Suprapubic skin (tissue), 4 donors: Measurements from ENCODE around the gene IRAK1BP1. TPM values are rescaled to one million over a fixed set of nuclear protein-coding genes. Genes with fewer than 3 reads are reported as not detected.
"Not testable (repeated sequence)": the region's sequence is repeated elsewhere in the genome, so short reads cannot be mapped to it uniquely, and the experiment has no call there.

ENCODE experiments used
- DNase-seq, 2 donors: peaks; one replicate each; pipeline ENCODE4 v3.0.0-alpha.2; 2019; ENCODE audit warnings: low spot score in 2 of 2
- H3K27ac ChIP-seq: fragments of 200-600 bp; sonication (generic); one replicate; pipeline ENCODE4 v1.5.1; 2019
- H3K27me3 ChIP-seq: fragments of 200-600 bp; sonication (generic); one replicate; pipeline ENCODE4 v1.5.1; 2019
- H3K36me3 ChIP-seq: fragments of 200-600 bp; sonication (generic); one replicate; pipeline ENCODE4 v1.5.1; 2019
- H3K4me1 ChIP-seq: fragments of 200-600 bp; sonication (generic); one replicate; pipeline ENCODE4 v1.5.1; 2019
- H3K4me3 ChIP-seq: fragments of 200-600 bp; sonication (generic); one replicate; pipeline ENCODE4 v1.5.1; 2019; ENCODE audit warnings: mild to moderate bottlenecking
- H3K9me3 ChIP-seq: fragments of 200-600 bp; sonication (generic); one replicate; pipeline ENCODE4 v1.5.1; 2019
- EP300 ChIP-seq: sonication (generic); formaldehyde crosslinking; IDR thresholded peaks from one replicate; pipeline ENCODE4 v1.6.1; 2017; ENCODE audit warnings: antibody characterized with exemption
- POLR2A ChIP-seq, 2 donors: fragments of 450-650 bp; IDR thresholded peaks; one replicate each; pipeline ENCODE4 v1.6.1; 2017; ENCODE audit warnings: antibody characterized with exemption in 2 of 2, mild to moderate bottlenecking in 2 of 2, moderate library complexity in 2 of 2
- POLR2AphosphoS5 ChIP-seq, 3 donors: sonication (generic); formaldehyde crosslinking; IDR thresholded peaks; one replicate each; pipeline ENCODE4 v1.6.1; 2017; ENCODE audit warnings: antibody characterized with exemption in 3 of 3
- WGBS: methylation state at CpG from one replicate; pipeline ENCODE4 v1.1.5; 2018; 5-methylcytosine and 5-hydroxymethylcytosine counted together
- total RNA-seq, 4 donors: library from RNA; depleted of rRNA; stranded (reverse); fragments of >200 nt; gene quantifications; one replicate each; pipeline ENCODE4 v1.1.0, GENCODE V29; 2016
- TF ChIP-seq, protein P1 (sequence below), 2 donors: fragments of 200-600 bp in 1 of 2; fragments of 450-650 bp in 1 of 2; sonication (generic) in 1 of 2; IDR thresholded peaks; one replicate each; pipeline ENCODE4 v1.5.1; 2016 to 2019; ENCODE audit warnings: antibody characterized with exemption in 2 of 2, mild to moderate bottlenecking in 1 of 2, moderate library complexity in 1 of 2

IRAK1BP1 gene
- total RNA-seq, 4 donors from 2014 or later: 3.4 to 5.0 (median 4.0) TPM

DNA sequence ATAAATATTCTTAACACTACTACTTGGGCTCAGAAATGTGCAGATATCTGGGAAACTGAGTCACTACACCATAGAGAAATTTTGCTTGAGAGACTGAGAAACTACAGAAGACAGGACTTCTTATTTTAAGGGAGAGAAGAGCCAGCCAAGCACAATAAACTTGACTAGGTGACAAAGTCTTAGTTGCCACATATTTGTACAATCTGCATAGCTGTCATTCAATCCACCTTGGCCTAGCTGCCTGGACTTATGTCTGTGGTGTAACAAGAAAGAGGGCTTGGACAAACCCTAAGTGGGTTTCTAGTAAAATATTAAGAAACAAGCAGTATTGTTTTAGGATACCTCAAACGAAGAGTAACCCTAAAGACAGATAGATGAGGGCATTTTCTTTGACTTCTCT, 21.8 kb upstream of the IRAK1BP1 start:
- no peaks in the 10 kb centered on the region for H3K27me3 ChIP-seq
- no peak overlapping the region for H3K4me3 ChIP-seq
- DNase-seq: no peak
- H3K4me1 ChIP-seq: no peaks in the 10 kb centered on the region
- H3K27ac ChIP-seq: no peak overlapping the region
- TF ChIP-seq POLR2A (IDR thresholded peaks at IDR 0.05): no peak
- TF ChIP-seq POLR2AphosphoS5 (IDR thresholded peaks at IDR 0.05): no peak
- no peak for TF ChIP-seq EP300
- TF ChIP-seq, protein P1, sequence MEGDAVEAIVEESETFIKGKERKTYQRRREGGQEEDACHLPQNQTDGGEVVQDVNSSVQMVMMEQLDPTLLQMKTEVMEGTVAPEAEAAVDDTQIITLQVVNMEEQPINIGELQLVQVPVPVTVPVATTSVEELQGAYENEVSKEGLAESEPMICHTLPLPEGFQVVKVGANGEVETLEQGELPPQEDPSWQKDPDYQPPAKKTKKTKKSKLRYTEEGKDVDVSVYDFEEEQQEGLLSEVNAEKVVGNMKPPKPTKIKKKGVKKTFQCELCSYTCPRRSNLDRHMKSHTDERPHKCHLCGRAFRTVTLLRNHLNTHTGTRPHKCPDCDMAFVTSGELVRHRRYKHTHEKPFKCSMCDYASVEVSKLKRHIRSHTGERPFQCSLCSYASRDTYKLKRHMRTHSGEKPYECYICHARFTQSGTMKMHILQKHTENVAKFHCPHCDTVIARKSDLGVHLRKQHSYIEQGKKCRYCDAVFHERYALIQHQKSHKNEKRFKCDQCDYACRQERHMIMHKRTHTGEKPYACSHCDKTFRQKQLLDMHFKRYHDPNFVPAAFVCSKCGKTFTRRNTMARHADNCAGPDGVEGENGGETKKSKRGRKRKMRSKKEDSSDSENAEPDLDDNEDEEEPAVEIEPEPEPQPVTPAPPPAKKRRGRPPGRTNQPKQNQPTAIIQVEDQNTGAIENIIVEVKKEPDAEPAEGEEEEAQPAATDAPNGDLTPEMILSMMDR (IDR thresholded peaks at IDR 0.05): no peak
- 81% methylated on average over 1 of the region's 1 CpG for WGBS
- H3K36me3 ChIP-seq: no peaks in the 10 kb centered on the region
- H3K9me3 ChIP-seq: no peaks in the 10 kb centered on the region

DNA sequence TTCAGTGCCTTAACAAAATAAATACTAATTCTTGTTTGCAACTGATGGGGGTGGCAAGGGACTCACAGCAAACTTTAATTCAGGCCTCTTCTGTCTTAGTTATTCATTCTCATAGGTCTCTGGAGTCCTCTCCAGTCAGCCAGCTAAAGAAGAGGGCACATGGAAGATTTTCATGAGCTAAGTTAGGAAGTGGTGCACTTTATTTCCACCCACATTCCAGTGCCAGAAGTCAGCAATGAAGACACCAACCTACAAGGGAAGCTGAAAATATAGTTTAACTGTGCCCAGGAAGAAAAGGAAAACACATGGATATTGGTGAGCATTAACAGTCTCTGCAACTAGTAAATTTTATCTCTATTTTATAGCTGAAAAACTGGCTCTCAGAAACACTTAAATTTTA, 16.7 kb upstream of the IRAK1BP1 start:
- H3K27me3 ChIP-seq: no peaks in the 10 kb centered on the region
- no peaks in the 10 kb centered on the region for H3K9me3 ChIP-seq
- no peaks in the 10 kb centered on the region for H3K36me3 ChIP-seq
- no peaks in the 10 kb centered on the region for H3K4me1 ChIP-seq
- no peak for DNase-seq
- H3K27ac ChIP-seq: no peak overlapping the region
- H3K4me3 ChIP-seq: no peak overlapping the region
- no peak for TF ChIP-seq POLR2A (IDR thresholded peaks at IDR 0.05)
- no peak for TF ChIP-seq POLR2AphosphoS5 (IDR thresholded peaks at IDR 0.05)
- TF ChIP-seq, protein P1 (IDR thresholded peaks at IDR 0.05): no peak
- no peak for TF ChIP-seq EP300

DNA sequence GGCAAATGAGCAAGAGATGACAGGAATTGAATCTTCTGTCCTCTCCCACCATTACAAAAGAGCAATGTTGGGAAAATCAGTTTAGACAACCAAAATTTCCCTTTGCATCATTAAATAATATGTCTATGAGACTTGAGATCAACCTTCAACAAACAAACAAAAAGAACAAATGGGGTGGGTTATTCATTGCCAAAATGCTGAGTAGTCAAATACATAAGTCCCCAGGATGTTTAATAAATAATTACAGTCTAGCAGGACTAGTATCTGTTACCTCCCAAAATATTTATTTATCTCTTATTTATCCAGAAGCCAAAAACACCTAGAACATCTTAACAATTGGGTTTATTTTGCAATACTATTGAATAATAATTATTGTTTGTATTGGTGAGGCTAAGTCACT, 16.2 kb upstream of the IRAK1BP1 start:
- TF ChIP-seq, protein P1 (IDR thresholded peaks at IDR 0.05): no peak
- no peak for TF ChIP-seq POLR2AphosphoS5 (IDR thresholded peaks at IDR 0.05)
- no peak for TF ChIP-seq EP300
- no peak for TF ChIP-seq POLR2A (IDR thresholded peaks at IDR 0.05)
- Histone ChIP-seq H3K36me3 (no peaks in the 10 kb centered on the region), H3K27me3 (no peaks in the 10 kb centered on the region), H3K9me3 (no peaks in the 10 kb centered on the region), H3K4me3 (no peak overlapping the region), H3K27ac (no peak overlapping the region), H3K4me1 (no peaks in the 10 kb centered on the region)
- no peak for DNase-seq

DNA sequence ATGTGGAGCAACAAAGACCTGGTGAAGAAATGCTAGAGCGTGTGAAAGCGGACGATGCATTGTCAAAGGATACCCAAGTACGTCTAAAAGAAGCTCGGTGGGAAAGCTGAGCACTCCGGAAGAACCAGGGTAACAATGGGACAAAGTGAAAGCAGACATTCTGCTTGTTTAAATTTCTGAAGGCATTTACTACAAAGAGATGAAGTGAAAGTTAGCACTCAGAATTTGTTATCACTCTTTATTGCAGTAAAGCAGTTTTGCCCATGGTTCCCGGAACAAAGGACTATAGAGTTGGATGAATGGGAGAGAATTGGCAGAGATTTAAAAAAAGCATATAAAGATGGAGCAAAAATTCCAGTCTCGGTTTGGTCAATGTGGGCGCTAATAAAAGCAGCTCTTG, 12.8 kb upstream of the IRAK1BP1 start:
- TF ChIP-seq POLR2AphosphoS5 (IDR thresholded peaks at IDR 0.05): no peak
- TF ChIP-seq EP300: no peak
- TF ChIP-seq, protein P1 (IDR thresholded peaks at IDR 0.05): no peak
- TF ChIP-seq POLR2A (IDR thresholded peaks at IDR 0.05): no peak
- H3K27me3 ChIP-seq: no peaks in the 10 kb centered on the region
- no peak overlapping the region for H3K27ac ChIP-seq
- 87% methylated on average over 9 of the region's 9 CpGs for WGBS
- H3K9me3 ChIP-seq: no peaks in the 10 kb centered on the region
- H3K36me3 ChIP-seq: no peaks in the 10 kb centered on the region
- H3K4me1 ChIP-seq: no peaks in the 10 kb centered on the region
- H3K4me3 ChIP-seq: no peak overlapping the region
- no peak for DNase-seq

DNA sequence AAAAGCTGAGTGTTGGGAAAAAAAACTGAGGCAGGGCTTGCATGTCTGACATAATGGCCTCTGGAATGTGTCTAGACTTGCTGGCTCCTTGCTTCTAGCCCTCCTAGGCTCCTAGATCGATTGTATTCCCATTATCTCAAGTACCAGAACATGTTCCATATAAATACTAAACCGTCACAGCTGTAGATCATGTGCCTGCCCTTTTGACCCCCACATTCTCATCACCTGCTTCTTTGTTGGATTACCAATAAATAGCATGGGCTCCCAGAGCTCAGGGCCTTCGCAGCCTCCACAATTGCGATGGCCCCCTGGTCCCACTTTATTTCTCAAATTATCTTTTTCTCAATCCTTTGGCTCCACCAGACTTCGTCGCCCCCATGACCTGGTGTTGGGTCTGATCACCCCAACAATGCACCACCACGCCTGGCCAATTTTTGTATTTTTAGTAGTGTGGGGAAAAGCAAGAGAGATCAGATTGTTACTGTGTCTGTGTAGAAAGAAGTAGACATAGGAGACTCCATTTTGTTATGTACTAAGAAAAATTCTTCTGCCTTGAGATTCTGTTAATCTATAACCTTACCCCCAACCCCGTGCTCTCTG, 8.9 kb upstream of the IRAK1BP1 start:
- 94% methylated on average over 7 of the region's 8 CpGs for WGBS

DNA sequence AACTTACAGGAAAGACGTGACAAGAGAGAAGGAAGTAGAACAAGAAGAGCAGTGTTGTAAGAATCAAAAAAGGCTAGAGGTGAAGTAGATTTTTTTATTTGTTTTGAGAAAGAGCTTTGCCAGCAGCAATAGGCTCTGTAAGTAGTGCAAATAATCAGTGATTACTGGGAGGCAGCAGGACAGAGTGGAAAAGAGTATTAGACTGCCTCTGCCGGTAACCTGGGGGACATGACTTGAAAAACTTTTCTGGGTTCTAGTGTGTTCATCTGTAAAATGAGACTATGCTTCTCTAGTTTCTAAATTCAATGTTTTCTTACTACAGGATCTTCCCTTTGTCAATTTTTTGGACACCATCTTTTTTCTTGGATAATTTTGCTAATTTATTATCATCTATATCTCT, 5.8 kb upstream of the IRAK1BP1 start:
- DNase-seq: no peak
- Histone ChIP-seq H3K27me3 (no peaks in the 10 kb centered on the region), H3K27ac (no peak overlapping the region), H3K9me3 (no peaks in the 10 kb centered on the region), H3K36me3 (no peaks in the 10 kb centered on the region), H3K4me1 (peaks cover 2% of the 10 kb centered on the region), H3K4me3 (no peak overlapping the region)
- TF ChIP-seq POLR2A (IDR thresholded peaks at IDR 0.05) (no peak), EP300 (no peak), POLR2AphosphoS5 (IDR thresholded peaks at IDR 0.05) (no peak)
- TF ChIP-seq, protein P1 (IDR thresholded peaks at IDR 0.05): no peak
- WGBS: 72% methylated on average over 2 of the region's 2 CpGs

More for the DNA sequence above, 8.9 kb upstream of the IRAK1BP1 start:
- not testable (repeated sequence) for DNase-seq, H3K36me3 ChIP-seq, H3K4me1 ChIP-seq, H3K4me3 ChIP-seq, H3K27me3 ChIP-seq, H3K9me3 ChIP-seq, H3K27ac ChIP-seq
